Cardiac muscle cell (in vitro differentiated cells and primary cell): Measurements from ENCODE around the gene TXNDC12. TPM values are rescaled to one million over a fixed set of nuclear protein-coding genes. Genes with fewer than 3 reads are reported as not detected.

Experiments used
- DNase-seq, 2 donors: peaks; one replicate each; pipeline versions ENCODE4 v3.0.0 to v3.0.0-alpha.2; 2010 to 2017; ENCODE audit warnings: low read depth in 1 of 2, low spot score in 1 of 2
- H3K27ac ChIP-seq: fragments of 200-600 bp; sonication (generic); 2 replicates; pipeline ENCODE4 v1.5.1; 2016
- H3K27me3 ChIP-seq: fragments of 200-600 bp; sonication (generic); 2 replicates; pipeline ENCODE4 v1.6.0; 2016; ENCODE audit warnings: control low read depth
- H3K36me3 ChIP-seq: fragments of 200-600 bp; sonication (generic); 2 replicates; pipeline ENCODE4 v1.5.1; 2016; ENCODE audit warnings: control low read depth
- H3K4me1 ChIP-seq: fragments of 200-600 bp; sonication (generic); 2 replicates; pipeline ENCODE4 v1.8.1; 2017; ENCODE audit warnings: low read depth, mild to moderate bottlenecking, mixed run types
- H3K4me3 ChIP-seq: fragments of 200-600 bp; sonication (generic); 2 replicates; pipeline ENCODE4 v1.5.1; 2016; ENCODE audit warnings: mild to moderate bottlenecking
- H3K9me3 ChIP-seq: fragments of 200-600 bp; sonication (generic); 2 replicates; pipeline ENCODE4 v1.5.1; 2017; ENCODE audit warnings: low read depth, mild to moderate bottlenecking, control low read depth
- polyA plus RNA-seq: library from polyadenylated mRNA; unstranded; fragments of >200 nt; fragmentation: Nextera tagmentation; extraction: Ambion mirVana; gene quantifications from 2 replicates; pipeline ENCODE4 v1.2.1, GENCODE V29; 2016
- total RNA-seq: library from RNA; depleted of rRNA; stranded (reverse); fragments of >200 nt; gene quantifications from 2 replicates; pipeline ENCODE4 v1.2.3, GENCODE V29; 2016
- TF ChIP-seq, protein P1 (sequence below): IDR thresholded peaks from 2 replicates; pipeline ENCODE4 v1.5.1; 2012; ENCODE audit warnings: low read depth, mild to moderate bottlenecking, low read length

The TXNDC12 gene
- total and polyA plus RNA-seq, 2 experiments from 2014 or later, result 51.9 to 58.0 TPM

- H3K27ac ChIP-seq, result no peak overlapping the region
- TF ChIP-seq, protein P1, sequence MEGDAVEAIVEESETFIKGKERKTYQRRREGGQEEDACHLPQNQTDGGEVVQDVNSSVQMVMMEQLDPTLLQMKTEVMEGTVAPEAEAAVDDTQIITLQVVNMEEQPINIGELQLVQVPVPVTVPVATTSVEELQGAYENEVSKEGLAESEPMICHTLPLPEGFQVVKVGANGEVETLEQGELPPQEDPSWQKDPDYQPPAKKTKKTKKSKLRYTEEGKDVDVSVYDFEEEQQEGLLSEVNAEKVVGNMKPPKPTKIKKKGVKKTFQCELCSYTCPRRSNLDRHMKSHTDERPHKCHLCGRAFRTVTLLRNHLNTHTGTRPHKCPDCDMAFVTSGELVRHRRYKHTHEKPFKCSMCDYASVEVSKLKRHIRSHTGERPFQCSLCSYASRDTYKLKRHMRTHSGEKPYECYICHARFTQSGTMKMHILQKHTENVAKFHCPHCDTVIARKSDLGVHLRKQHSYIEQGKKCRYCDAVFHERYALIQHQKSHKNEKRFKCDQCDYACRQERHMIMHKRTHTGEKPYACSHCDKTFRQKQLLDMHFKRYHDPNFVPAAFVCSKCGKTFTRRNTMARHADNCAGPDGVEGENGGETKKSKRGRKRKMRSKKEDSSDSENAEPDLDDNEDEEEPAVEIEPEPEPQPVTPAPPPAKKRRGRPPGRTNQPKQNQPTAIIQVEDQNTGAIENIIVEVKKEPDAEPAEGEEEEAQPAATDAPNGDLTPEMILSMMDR, result peak; percentile 88
- no peaks in the 10 kb centered on the region for H3K9me3 ChIP-seq
- H3K27me3 ChIP-seq, result no peaks in the 10 kb centered on the region
- H3K4me3 ChIP-seq, result no peak overlapping the region
- H3K36me3 ChIP-seq, result no peaks in the 10 kb centered on the region
- DNase-seq, result peak; percentile 93 to 94
- H3K4me1 ChIP-seq, result no peaks in the 10 kb centered on the region
Observed at GRCh38 chr1:52002038-52002917, 52.7 kb downstream of the TXNDC12 start.

- Histone ChIP-seq H3K4me3 (no peak overlapping the region), H3K4me1 (no peaks in the 10 kb centered on the region), H3K27ac (no peak overlapping the region), H3K27me3 (no peaks in the 10 kb centered on the region), H3K36me3 (no peaks in the 10 kb centered on the region), H3K9me3 (no peaks in the 10 kb centered on the region)
- TF ChIP-seq, protein P1, result no peak
- no peak for DNase-seq
Observed at GRCh38 chr1:51998701-51999100, 56.3 kb downstream of the TXNDC12 start.

- Histone ChIP-seq H3K9me3 (no peaks in the 10 kb centered on the region), H3K4me1 (no peaks in the 10 kb centered on the region), H3K36me3 (no peaks in the 10 kb centered on the region), H3K27ac (no peak overlapping the region), H3K4me3 (no peak overlapping the region), H3K27me3 (peaks cover 5% of the 10 kb centered on the region)
- no peak for DNase-seq
- TF ChIP-seq, protein P1, result no peak
Observed at GRCh38 chr1:51997974-51998382, 57.0 kb downstream of the TXNDC12 start.

GRCh38 chr1:51990478-51990965 lies 64.5 kb downstream of the TXNDC12 start, which contains the start of gene RAB3B:
Gene RAB3B, minus strand, starts transcription at chr1:51990700. Its CDS starts 13,583 bp downstream, at chr1:51977117.
- Histone ChIP-seq H3K4me1 (no peaks in the 10 kb centered on the region), H3K36me3 (no peaks in the 10 kb centered on the region), H3K4me3 (peak within 1 kb of the TSS; percentile 75), H3K27me3 (peaks cover 21% of the 10 kb centered on the region), H3K27ac (no peak within 1 kb of the TSS), H3K9me3 (no peaks in the 10 kb centered on the region)
- peak; percentile 56 to 81 for DNase-seq
- TF ChIP-seq, protein P1, result no peak

GRCh38 chr1:51989582-51990477 lies 65.2 kb downstream of the TXNDC12 start:
- TF ChIP-seq, protein P1, result no peak
- no peaks in the 10 kb centered on the region for H3K9me3 ChIP-seq
- peaks cover 21% of the 10 kb centered on the region for H3K27me3 ChIP-seq
- peak overlapping the region; percentile 75 for H3K4me3 ChIP-seq
- no peak for DNase-seq
- no peaks in the 10 kb centered on the region for H3K4me1 ChIP-seq
- H3K36me3 ChIP-seq, result no peaks in the 10 kb centered on the region
- no peak overlapping the region for H3K27ac ChIP-seq
